Lower leg skin (tissue), 4 donors: Measurements from ENCODE around the gene PRKAR1B. TPM values are rescaled to one million over a fixed set of nuclear protein-coding genes. Genes with fewer than 3 reads are reported as not detected.
"Not testable (repeated sequence)": the region's sequence is repeated elsewhere in the genome, so short reads cannot be mapped to it uniquely, and the experiment has no call there.

ENCODE experiments used
- DNase-seq, 2 donors: peaks; one replicate each; pipeline ENCODE4 v3.0.0-alpha.2; 2019; ENCODE audit warnings: low spot score in 2 of 2
- H3K4me3 ChIP-seq: fragments of 200-600 bp; sonication (generic); 2 replicates; pipeline ENCODE4 v1.5.1; 2017; ENCODE audit warnings: mild to moderate bottlenecking, low read depth; ENCODE audit not compliant: poor library complexity, severe bottlenecking
- CTCF ChIP-seq, 3 donors: fragments of 450-650 bp; IDR thresholded peaks; one replicate each; pipeline ENCODE4 v1.5.1; 2016; ENCODE audit warnings: antibody characterized with exemption in 3 of 3, mild to moderate bottlenecking in 3 of 3, moderate library complexity in 2 of 3
- POLR2A ChIP-seq, 2 donors: fragments of 450-650 bp; IDR thresholded peaks; one replicate each; pipeline ENCODE4 v1.6.1; 2016 to 2017; ENCODE audit warnings: antibody characterized with exemption in 2 of 2, mild to moderate bottlenecking in 1 of 2, moderate library complexity in 1 of 2
- WGBS, 2 donors: methylation state at CpG; one replicate each; pipeline ENCODE4 v1.1.5; 2018; 5-methylcytosine and 5-hydroxymethylcytosine counted together
- intact Hi-C: fragments of 100-400 bp; cut with DNase I; formaldehyde crosslinking; loops from one replicate; pipeline ENCODE4 v1.15.0; 2023; ENCODE audit warnings: low total_unique reads
- total RNA-seq, 4 donors: library from RNA; depleted of rRNA; stranded (reverse); fragments of >200 nt; gene quantifications; one replicate each; pipeline ENCODE4 v1.1.0, GENCODE V29; 2016

PRKAR1B gene
- total RNA-seq, 4 donors from 2014 or later: 7.8 to 16.9 (median 15.0) TPM

DNA sequence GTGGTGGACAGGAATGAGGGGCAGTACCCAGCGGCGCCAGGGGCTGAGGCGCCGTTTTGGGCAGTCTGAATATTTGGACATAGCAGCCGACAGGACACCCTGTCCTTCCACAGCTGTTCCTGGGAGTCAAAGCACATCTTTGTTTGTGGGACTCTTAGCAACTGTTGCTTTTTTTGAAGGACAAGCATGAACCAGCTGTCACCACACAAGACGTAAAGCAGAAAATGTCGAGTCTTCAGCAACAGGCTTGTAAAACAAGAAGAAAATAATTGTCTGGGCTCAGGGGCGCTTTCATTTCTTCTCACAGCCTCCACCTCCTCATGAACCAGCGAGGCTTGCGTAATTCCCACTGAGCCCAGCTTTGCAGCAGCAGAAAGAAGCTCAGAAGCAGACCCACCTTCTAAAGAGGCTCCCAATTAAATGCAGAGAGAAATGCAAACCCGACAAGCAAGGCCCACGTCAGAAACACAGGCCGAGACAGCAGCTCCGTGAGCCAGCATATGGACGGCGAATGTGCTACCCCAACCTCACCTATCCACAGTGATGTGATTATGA lies 69.4 kb downstream of the PRKAR1B start:
- 72 to 79% methylated on average over 16 of the region's 16 CpGs for WGBS, 2 donors

DNA sequence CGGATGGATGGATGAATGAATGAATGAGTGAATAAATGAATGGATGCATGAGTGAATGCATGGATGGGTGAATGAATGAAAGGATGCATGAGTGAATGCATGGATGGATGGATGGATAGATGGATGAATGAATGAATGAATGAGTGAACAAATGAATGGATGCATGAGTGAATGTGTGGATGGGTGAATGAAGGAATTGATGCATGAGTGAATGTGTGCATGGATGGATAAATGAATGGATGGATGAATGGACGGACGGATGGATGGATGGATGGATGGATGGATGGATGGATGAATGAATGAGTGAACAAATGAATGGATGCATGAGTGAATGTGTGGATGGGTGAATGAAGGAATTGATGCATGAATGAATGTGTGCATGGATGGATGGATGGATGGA lies 70.1 kb downstream of the PRKAR1B start:
- 71 to 87% methylated on average over 3 of the region's 3 CpGs for WGBS, 2 donors
- intact Hi-C loops, DNase-seq, H3K4me3 ChIP-seq: not testable (repeated sequence)

More for the DNA sequence above, 69.4 kb downstream of the PRKAR1B start:
- intact Hi-C loops: no loop called here
- no peak for TF ChIP-seq CTCF (IDR thresholded peaks at IDR 0.05)
- TF ChIP-seq POLR2A (IDR thresholded peaks at IDR 0.05): no peak
- no peak for DNase-seq
- no peak overlapping the region for H3K4me3 ChIP-seq

- 97 to 98% methylated on average over 4 of the region's 4 CpGs for WGBS, 2 donors
- no peak for DNase-seq
- H3K4me3 ChIP-seq: no peak overlapping the region
- intact Hi-C loops: no loop called here
- TF ChIP-seq CTCF (IDR thresholded peaks at IDR 0.05): no peak
- TF ChIP-seq POLR2A (IDR thresholded peaks at IDR 0.05): no peak
Measured at GRCh38 chr7:655758-656157, 71.3 kb downstream of the PRKAR1B start.

DNA sequence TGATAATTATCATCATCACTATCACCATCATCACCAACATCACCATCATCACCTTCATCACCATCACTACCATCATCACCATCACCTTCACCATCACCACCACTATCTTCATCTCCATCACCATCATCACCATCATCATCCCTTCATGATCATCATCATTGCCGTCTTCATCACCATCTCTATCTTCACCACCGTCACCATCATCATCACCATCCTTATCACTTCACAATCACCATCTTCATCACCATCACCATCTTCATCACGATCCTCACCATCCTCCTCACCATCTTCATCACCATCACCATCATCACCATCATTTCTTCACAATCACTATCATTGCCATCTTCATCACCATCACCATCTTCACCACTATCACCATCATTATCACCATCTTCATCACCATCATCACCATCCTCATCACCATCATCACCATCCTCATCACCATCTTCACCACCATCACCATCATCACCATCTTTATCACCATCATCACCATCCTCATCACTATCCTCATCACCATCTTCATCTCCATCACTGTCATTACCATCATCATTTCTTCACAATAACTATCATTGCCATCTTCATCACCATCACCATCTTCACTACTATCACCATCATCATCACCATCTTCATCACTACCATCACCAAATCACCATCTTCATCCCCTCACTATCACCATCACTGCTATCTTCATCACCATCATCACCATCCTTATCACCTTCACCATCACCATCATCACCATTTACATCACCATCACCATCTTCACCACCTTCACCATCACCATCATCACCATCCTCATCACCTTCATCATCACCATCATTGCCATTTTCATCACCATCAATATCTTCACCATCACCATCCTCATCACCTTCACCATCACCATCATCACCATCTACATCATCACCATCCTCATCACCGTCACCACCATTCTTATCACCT lies 73.0 kb downstream of the PRKAR1B start:
- no peak for DNase-seq
- 95 to 98% methylated on average over 4 of the region's 4 CpGs for WGBS, 2 donors
- TF ChIP-seq POLR2A (IDR thresholded peaks at IDR 0.05) (no peak), CTCF (IDR thresholded peaks at IDR 0.05) (no peak)
- no peak overlapping the region for H3K4me3 ChIP-seq
- intact Hi-C loops: no loop called here

GRCh38 chr7:652881-653280 lies 74.2 kb downstream of the PRKAR1B start:
- 94 to 100% methylated on average over 4 of the region's 4 CpGs for WGBS, 2 donors
- TF ChIP-seq CTCF (IDR thresholded peaks at IDR 0.05): no peak
- TF ChIP-seq POLR2A (IDR thresholded peaks at IDR 0.05): no peak
- DNase-seq: no peak
- intact Hi-C loops: no loop called here
- no peak overlapping the region for H3K4me3 ChIP-seq

- intact Hi-C loops, H3K4me3 ChIP-seq, DNase-seq: not testable (repeated sequence)
- 93 to 96% methylated on average over 16 to 17 of the region's 17 CpGs for WGBS, 2 donors
Measured at GRCh38 chr7:652167-652566, 74.9 kb downstream of the PRKAR1B start.
